ENCODE results near the gene OTUB1.

DNA sequence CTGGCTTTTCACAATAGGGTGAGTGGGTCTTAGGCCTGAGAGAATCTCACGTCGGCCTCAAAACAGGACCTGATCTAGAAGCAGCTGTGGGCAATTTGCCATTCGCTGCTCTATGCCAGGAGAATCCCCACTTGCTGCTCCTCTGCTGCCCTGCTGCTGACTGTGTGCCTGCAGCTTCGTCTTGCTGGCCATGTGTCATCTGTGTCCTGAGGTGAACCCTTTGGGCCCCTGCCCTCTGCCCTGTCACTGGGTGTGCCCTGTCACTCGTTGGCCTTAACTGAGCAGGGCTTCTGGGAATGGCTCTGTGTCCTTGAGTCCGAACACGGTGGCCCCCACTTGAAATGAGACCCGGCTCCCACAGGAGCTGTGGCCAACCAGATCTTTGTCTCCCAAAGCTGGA is 41.3 kb upstream of the OTUB1 start:
- TF ChIP-seq, protein P1, sequence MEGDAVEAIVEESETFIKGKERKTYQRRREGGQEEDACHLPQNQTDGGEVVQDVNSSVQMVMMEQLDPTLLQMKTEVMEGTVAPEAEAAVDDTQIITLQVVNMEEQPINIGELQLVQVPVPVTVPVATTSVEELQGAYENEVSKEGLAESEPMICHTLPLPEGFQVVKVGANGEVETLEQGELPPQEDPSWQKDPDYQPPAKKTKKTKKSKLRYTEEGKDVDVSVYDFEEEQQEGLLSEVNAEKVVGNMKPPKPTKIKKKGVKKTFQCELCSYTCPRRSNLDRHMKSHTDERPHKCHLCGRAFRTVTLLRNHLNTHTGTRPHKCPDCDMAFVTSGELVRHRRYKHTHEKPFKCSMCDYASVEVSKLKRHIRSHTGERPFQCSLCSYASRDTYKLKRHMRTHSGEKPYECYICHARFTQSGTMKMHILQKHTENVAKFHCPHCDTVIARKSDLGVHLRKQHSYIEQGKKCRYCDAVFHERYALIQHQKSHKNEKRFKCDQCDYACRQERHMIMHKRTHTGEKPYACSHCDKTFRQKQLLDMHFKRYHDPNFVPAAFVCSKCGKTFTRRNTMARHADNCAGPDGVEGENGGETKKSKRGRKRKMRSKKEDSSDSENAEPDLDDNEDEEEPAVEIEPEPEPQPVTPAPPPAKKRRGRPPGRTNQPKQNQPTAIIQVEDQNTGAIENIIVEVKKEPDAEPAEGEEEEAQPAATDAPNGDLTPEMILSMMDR (optimal IDR thresholded peaks at IDR 0.05 in 1 of 3, IDR thresholded peaks at IDR 0.05 in 1 of 3, conservative IDR thresholded peaks at IDR 0.05 in 1 of 3; ENCODE audit: extremely low read depth in 1 of 3, insufficient read depth in 2 of 3, low read length in 3 of 3), result no peak
- no peak for TF ChIP-seq EZH2 (IDR thresholded peaks at IDR 0.05; ENCODE audit: low read length)
